Measurements from ENCODE around the gene BOK. TPM values are rescaled to one million over a fixed set of nuclear protein-coding genes. Genes with fewer than 3 reads are reported as not detected.

The BOK gene
- total RNA-seq, 1 experiment from 2014 or later = 33.9 TPM

GRCh38 chr2:241567776-241568175, 9.2 kb downstream of the BOK start:
- Mint-ChIP-seq H3K9me3 (no peaks in the 10 kb centered on the region), H3K4me3 (no peak overlapping the region), H3K27me3 (ENCODE audit: low read depth) (no peaks in the 10 kb centered on the region), H3K27ac (no peak overlapping the region), H3K36me3 (ENCODE audit: insufficient read depth in 1 of 3, low read depth in 3 of 3) (peaks cover 2 to 16% (median 8%) of the 10 kb centered on the region in 3 experiments; a peak in 6 of 7 replicates), H3K4me1 (peaks cover 0 to 20% of the 10 kb centered on the region in 2 experiments; a peak in 3 of 4 replicates)
- Histone ChIP-seq H2BK120ac (ENCODE audit: low read depth, low read length, poor library complexity, severe bottlenecking) (no peak overlapping the region), H2AFZ (ENCODE audit: low read length) (no peak overlapping the region), H3K9ac (ENCODE audit: extremely low read depth, insufficient read length, low read length) (no peak overlapping the region), H2AK5ac (ENCODE audit: insufficient read length, low read length) (no peak overlapping the region), H2BK12ac (ENCODE audit: insufficient read length, low read depth, low read length) (no peak overlapping the region), H2BK20ac (ENCODE audit: low read depth, low read length, poor library complexity, severe bottlenecking) (no peak overlapping the region), H3K23me2 (ENCODE audit: insufficient read length, low read depth, low read length, poor library complexity, severe bottlenecking) (no peaks in the 10 kb centered on the region), H4K91ac (ENCODE audit: insufficient read length, low read depth, low read length) (no peak overlapping the region), H3T11ph (ENCODE audit: low read length) (no peak overlapping the region), H4K5ac (ENCODE audit: insufficient read length, low read depth, low read length) (no peak overlapping the region), H4K8ac (replicated peaks; ENCODE audit: insufficient read length, low read depth, low read length) (no peak overlapping the region), H3K23ac (ENCODE audit: insufficient read length, low read depth, low read length) (no peak overlapping the region), H3K79me1 (ENCODE audit: insufficient read depth, low read depth, low read length, poor library complexity, severe bottlenecking) (peaks cover 2% of the 10 kb centered on the region), H3K4ac (ENCODE audit: low read depth, low read length) (no peak overlapping the region), H4K20me1 (ENCODE audit: control insufficient read depth, insufficient read depth, insufficient read length) (no peaks in the 10 kb centered on the region), H3K27ac (ENCODE audit: insufficient read length, low read depth, low read length) (no peak overlapping the region), H2BK15ac (ENCODE audit: low read depth, low read length) (no peak overlapping the region), H3K4me2 (ENCODE audit: insufficient read depth, insufficient read length, low read length) (no peak overlapping the region), H2BK5ac (ENCODE audit: insufficient read length, low read length) (no peak overlapping the region), H3K9me3 (ENCODE audit: control insufficient read depth, low read depth, low read length) (no peaks in the 10 kb centered on the region), H3K18ac (ENCODE audit: insufficient read length, low read depth, low read length) (no peak overlapping the region), H3K79me2 (ENCODE audit: insufficient read depth, low read length) (no peaks in the 10 kb centered on the region), H3K14ac (ENCODE audit: insufficient read depth, low read length) (no peak overlapping the region), H3K27me3 (ENCODE audit: insufficient read depth, low read length) (no peaks in the 10 kb centered on the region), H3K4me1 (ENCODE audit: insufficient read depth, low read length) (no peaks in the 10 kb centered on the region), H3K56ac (ENCODE audit: insufficient read length, low read depth, low read length) (no peak overlapping the region)
- WGBS (ENCODE audit: extremely low coverage, insufficient read length, low lambda C conversion rate) = no CpG with 5 or more reads among the region's 8 CpGs
- no peak for TF ChIP-seq CTCF (conservative IDR thresholded peaks at IDR 0.05)
- no peak for DNase-seq
